Thoracic aorta (tissue), 2 donors: ENCODE data around the gene POU2F1. TPM values are rescaled to one million over a fixed set of nuclear protein-coding genes. Genes with fewer than 3 reads are reported as not detected.

ENCODE experiments used
- ATAC-seq: fragments of 150-250 bp; one replicate; pipeline ENCODE4 v1.8.0; 2017; ENCODE audit warnings: low read depth; ENCODE audit not compliant: insufficient number of reproducible peaks, low FRiP score
- DNase-seq: peaks from one replicate; pipeline ENCODE4 v3.0.0-alpha.2; 2020; ENCODE audit warnings: low spot score
- H3K27ac ChIP-seq, 2 donors: fragments of 200-600 bp; sonication (generic); 1 replicate in 1 of 2; 2 replicates in 1 of 2; pipeline ENCODE4 v1.5.1; 2016; ENCODE audit warnings: mild to moderate bottlenecking in 2 of 2, moderate library complexity in 2 of 2
- H3K27me3 ChIP-seq: fragments of 200-600 bp; sonication (generic); replicated peaks from 2 replicates; pipeline ENCODE4 v1.6.0; 2016; ENCODE audit warnings: mild to moderate bottlenecking; ENCODE audit not compliant: insufficient read depth
- H3K36me3 ChIP-seq: fragments of 200-600 bp; sonication (generic); one replicate; pipeline ENCODE4 v1.5.1; 2016
- H3K4me1 ChIP-seq, 2 donors: fragments of 200-600 bp; sonication (generic); 1 replicate in 1 of 2; 2 replicates in 1 of 2; pipeline versions ENCODE4 v1.5.1 to v1.6.0; 2016; ENCODE audit warnings: low read depth in 2 of 2, mild to moderate bottlenecking in 1 of 2; ENCODE audit not compliant: control insufficient read depth in 1 of 2
- H3K4me3 ChIP-seq: fragments of 200-600 bp; sonication (generic); 2 replicates; pipeline ENCODE4 v1.5.1; 2016; ENCODE audit warnings: mild to moderate bottlenecking
- H3K9me3 ChIP-seq: fragments of 200-600 bp; sonication (generic); 2 replicates; pipeline ENCODE4 v1.5.1; 2016
- total RNA-seq, 2 donors: library from RNA; depleted of rRNA; stranded (reverse); fragments of >200 nt; gene quantifications; one replicate each; pipeline versions ENCODE4 v1.1.0 to v1.2.3, GENCODE V29; 2016
- TF ChIP-seq, protein P1 (sequence below): fragments of 200-600 bp; sonication (generic); IDR thresholded peaks from one replicate; pipeline ENCODE4 v1.5.1; 2019; ENCODE audit warnings: antibody characterized with exemption

Gene POU2F1
- total RNA-seq, 2 donors from 2014 or later = 15.3 to 25.5 TPM

DNA sequence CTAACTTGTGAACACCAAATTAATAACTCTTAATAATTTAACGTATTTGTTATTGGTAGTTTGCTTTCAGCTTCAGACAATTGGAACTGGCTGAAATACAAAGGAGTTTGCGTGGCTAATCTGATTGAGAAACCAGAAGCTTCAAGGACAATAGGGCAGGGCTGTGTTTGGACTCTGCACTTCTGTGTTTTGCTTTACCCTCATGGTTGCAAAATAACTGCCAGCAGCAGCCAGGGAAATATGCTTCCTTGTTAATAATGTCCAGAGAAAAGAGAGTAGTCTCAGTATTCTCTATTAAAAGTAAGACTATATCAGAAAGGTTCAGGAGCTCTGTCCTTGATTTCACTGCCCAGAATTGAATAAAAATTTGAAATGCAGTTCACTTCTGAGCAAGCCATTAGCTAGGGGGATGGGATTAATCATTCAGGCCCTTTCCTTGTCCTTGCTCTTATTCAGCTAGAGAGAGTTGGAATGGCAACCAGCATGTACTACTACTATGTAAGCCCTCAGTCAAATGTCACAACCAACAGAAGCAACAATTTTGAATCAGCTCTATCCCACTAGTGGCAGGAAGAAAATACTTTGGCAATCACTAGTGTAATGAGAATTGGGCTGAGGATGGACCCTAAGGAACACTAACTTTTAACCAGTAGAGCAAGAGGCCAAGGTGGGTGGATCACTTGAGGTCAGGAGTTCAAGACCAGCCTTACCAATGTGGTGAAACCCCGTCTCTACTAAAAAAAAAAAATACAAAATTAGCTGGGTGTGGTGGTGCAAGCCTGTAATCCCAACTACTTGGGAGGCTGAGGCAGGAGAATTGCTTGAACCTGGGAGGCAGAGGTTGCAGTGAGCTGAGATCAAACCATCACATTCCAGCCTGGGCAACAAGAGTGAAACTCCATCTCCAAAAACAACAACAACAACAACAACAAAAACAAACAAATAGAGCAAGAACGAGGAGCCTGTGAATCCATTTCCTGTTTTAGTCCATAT lies 76.8 kb downstream of the POU2F1 start:
- no peak for DNase-seq
- ATAC-seq = no peak
- Histone ChIP-seq H3K27me3 (no peaks in the 10 kb centered on the region), H3K36me3 (no peaks in the 10 kb centered on the region), H3K4me3 (no peak overlapping the region), H3K27ac (no peak overlapping the region), H3K9me3 (no peaks in the 10 kb centered on the region), H3K4me1 (no peaks in the 10 kb centered on the region)
- TF ChIP-seq, protein P1, sequence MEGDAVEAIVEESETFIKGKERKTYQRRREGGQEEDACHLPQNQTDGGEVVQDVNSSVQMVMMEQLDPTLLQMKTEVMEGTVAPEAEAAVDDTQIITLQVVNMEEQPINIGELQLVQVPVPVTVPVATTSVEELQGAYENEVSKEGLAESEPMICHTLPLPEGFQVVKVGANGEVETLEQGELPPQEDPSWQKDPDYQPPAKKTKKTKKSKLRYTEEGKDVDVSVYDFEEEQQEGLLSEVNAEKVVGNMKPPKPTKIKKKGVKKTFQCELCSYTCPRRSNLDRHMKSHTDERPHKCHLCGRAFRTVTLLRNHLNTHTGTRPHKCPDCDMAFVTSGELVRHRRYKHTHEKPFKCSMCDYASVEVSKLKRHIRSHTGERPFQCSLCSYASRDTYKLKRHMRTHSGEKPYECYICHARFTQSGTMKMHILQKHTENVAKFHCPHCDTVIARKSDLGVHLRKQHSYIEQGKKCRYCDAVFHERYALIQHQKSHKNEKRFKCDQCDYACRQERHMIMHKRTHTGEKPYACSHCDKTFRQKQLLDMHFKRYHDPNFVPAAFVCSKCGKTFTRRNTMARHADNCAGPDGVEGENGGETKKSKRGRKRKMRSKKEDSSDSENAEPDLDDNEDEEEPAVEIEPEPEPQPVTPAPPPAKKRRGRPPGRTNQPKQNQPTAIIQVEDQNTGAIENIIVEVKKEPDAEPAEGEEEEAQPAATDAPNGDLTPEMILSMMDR = no peak

DNA sequence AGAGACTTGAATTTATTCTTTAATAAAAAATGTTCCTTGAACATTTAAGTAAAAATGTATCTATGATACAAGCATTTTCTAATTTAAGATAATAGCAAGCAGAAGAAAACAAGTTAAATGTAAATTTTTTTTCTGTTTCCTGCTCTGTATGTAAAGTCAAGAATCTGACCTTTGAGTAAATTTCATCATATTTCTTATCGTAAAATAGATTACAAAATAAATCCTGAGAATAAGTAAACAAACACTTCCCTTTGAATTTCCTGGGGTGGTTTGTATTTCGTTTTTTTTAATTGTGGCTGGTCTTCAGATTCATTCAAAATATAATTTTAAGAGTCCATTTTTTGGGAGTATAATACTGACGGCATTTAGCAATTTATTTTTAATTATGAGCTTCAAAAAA lies 77.6 kb downstream of the POU2F1 start:
- ATAC-seq (no peak), DNase-seq (no peak)
- Histone ChIP-seq H3K27ac (no peak overlapping the region), H3K36me3 (no peaks in the 10 kb centered on the region), H3K9me3 (no peaks in the 10 kb centered on the region), H3K4me1 (no peaks in the 10 kb centered on the region), H3K27me3 (no peaks in the 10 kb centered on the region), H3K4me3 (no peak overlapping the region)
- TF ChIP-seq, protein P1 = no peak

- no peak for DNase-seq
- H3K27me3 ChIP-seq = no peaks in the 10 kb centered on the region
These were observed 80.7 kb downstream of the POU2F1 start for GRCh38 chr1:167301355-167301754.

DNA sequence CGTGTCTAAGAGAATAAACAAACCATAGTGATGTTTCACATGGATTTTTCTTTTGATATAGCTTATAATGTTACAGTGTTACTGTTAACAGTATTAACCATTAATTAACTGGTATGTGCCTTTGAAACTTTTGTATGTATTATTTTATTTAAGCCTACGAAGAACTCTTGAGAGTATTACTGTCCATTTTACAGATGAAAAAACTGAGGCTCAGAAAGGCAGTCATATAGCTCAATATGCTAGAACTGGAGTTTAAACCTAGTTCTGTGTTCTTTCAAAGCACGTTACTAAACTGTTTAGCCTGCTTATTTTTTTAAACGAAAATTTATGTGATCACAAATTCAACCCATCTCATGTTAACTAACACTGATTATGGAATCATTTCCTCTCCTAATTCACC lies 83.5 kb downstream of the POU2F1 start:
- no peak overlapping the region for H3K27ac ChIP-seq
- ATAC-seq (no peak), DNase-seq (no peak)
- H3K36me3 ChIP-seq = no peaks in the 10 kb centered on the region
- H3K4me3 ChIP-seq = no peak overlapping the region
- H3K27me3 ChIP-seq = no peaks in the 10 kb centered on the region
- TF ChIP-seq, protein P1 = no peak
- no peaks in the 10 kb centered on the region for H3K9me3 ChIP-seq
- H3K4me1 ChIP-seq = peaks cover 0 to 5% of the 10 kb centered on the region in 2 donors

More at GRCh38 chr1:167301355-167301754, 80.7 kb downstream of the POU2F1 start:
- no peak overlapping the region for H3K4me3 ChIP-seq
- H3K36me3 ChIP-seq = no peaks in the 10 kb centered on the region
- TF ChIP-seq, protein P1 = no peak
- H3K9me3 ChIP-seq = no peaks in the 10 kb centered on the region
- peaks cover 0 to 5% of the 10 kb centered on the region in 2 donors for H3K4me1 ChIP-seq
- no peak for ATAC-seq
- no peak overlapping the region for H3K27ac ChIP-seq

- TF ChIP-seq, protein P1 = no peak
- ATAC-seq = no peak
- no peaks in the 10 kb centered on the region for H3K27me3 ChIP-seq
- peaks cover 0 to 5% of the 10 kb centered on the region in 2 donors for H3K4me1 ChIP-seq
- no peak overlapping the region for H3K4me3 ChIP-seq
- no peaks in the 10 kb centered on the region for H3K36me3 ChIP-seq
- no peak overlapping the region for H3K27ac ChIP-seq
- no peak for DNase-seq
- H3K9me3 ChIP-seq = no peaks in the 10 kb centered on the region
These were observed 84.5 kb downstream of the POU2F1 start for GRCh38 chr1:167305059-167305705.
